Stomach (tissue), 9 donors: Measurements from ENCODE around the gene TPO. TPM values are rescaled to one million over a fixed set of nuclear protein-coding genes. Genes with fewer than 3 reads are reported as not detected.

Source experiments
- DNase-seq, 2 donors: peaks; one replicate each; pipeline versions ENCODE4 v3.0.0 to v3.0.0-alpha.2; 2013 to 2019
- H3K27ac ChIP-seq, 5 donors: fragments of 200-600 bp in 4 of 5; sonication (generic) in 4 of 5; one replicate each; pipeline ENCODE4 v1.5.1; 2013 to 2019; ENCODE audit warnings: mild to moderate bottlenecking in 1 of 5, moderate library complexity in 1 of 5
- H3K27me3 ChIP-seq, 3 donors: fragments of 200-600 bp; sonication (generic); one replicate each; pipeline ENCODE4 v1.5.1; 2017 to 2019; ENCODE audit warnings: mixed run types in 1 of 3
- H3K36me3 ChIP-seq, 4 donors: fragments of 200-600 bp; sonication (generic); 1 replicate in 3 of 4; 2 replicates in 1 of 4; pipeline ENCODE4 v1.5.1; 2016 to 2019
- H3K4me1 ChIP-seq, 4 donors: fragments of 200-600 bp; sonication (generic); one replicate each; pipeline ENCODE4 v1.5.1; 2016 to 2019
- H3K4me3 ChIP-seq, 4 donors: fragments of 200-600 bp; sonication (generic) in 3 of 4; one replicate each; pipeline ENCODE4 v1.5.1; 2016 to 2019; ENCODE audit warnings: mild to moderate bottlenecking in 1 of 4
- H3K9me3 ChIP-seq, 4 donors: fragments of 200-600 bp; sonication (generic); one replicate each; pipeline ENCODE4 v1.5.1; 2016 to 2019
- EP300 ChIP-seq: sonication (generic); formaldehyde crosslinking; IDR thresholded peaks from one replicate; pipeline ENCODE4 v1.6.1; 2017; ENCODE audit warnings: antibody characterized with exemption
- POLR2A ChIP-seq, 4 donors: fragments of 450-650 bp; IDR thresholded peaks; one replicate each; pipeline ENCODE4 v1.6.1; 2016; ENCODE audit warnings: antibody characterized with exemption in 4 of 4, control low read depth in 2 of 4, mild to moderate bottlenecking in 1 of 4, moderate library complexity in 1 of 4
- POLR2AphosphoS5 ChIP-seq, 3 donors: sonication (generic); formaldehyde crosslinking; IDR thresholded peaks; one replicate each; pipeline ENCODE4 v1.6.1; 2016; ENCODE audit warnings: antibody characterized with exemption in 3 of 3
- WGBS, 5 donors: extraction: QIAGEN DNeasy Blood & Tissue Kit in 3 of 5; methylation state at CpG; one replicate each; pipeline versions ENCODE4 v1.1.5 to v1.1.7; 2013 to 2018; 5-methylcytosine and 5-hydroxymethylcytosine counted together
- intact Hi-C: fragments of 100-400 bp; cut with DNase I; formaldehyde crosslinking; loops from one replicate; pipeline ENCODE4 v1.15.1; 2023; ENCODE audit warnings: low total_unique reads
- polyA plus RNA-seq, 3 donors: library from polyadenylated mRNA; stranded (reverse); fragments of 200-250 nt; gene quantifications; one replicate each; pipeline ENCODE4 v1.2.3, GENCODE V29; 2013
- total RNA-seq, 5 donors: library from RNA; depleted of rRNA; stranded (reverse); fragments of >200 nt; gene quantifications; one replicate each; pipeline versions ENCODE4 v1.1.0 to v1.2.3, GENCODE V29; 2014 to 2016
- TF ChIP-seq, protein P1 (sequence below), 7 experiments: fragments of 450-650 bp in 4 of 7; fragments of 200-600 bp in 3 of 7; sonication (generic) in 3 of 7; IDR thresholded peaks; one replicate each; pipeline ENCODE4 v1.5.1; 2016 to 2019; ENCODE audit warnings: antibody characterized with exemption in 7 of 7, control low read depth in 2 of 7, mild to moderate bottlenecking in 1 of 7
- donor health status: healthy with polysubstance abuse.
- donor health status: Bipolar disorder and iron deficiency.
- donor health status: healthy.

The TPO gene
- total and polyA plus RNA-seq, 8 donors = 0.37 to 92.4 (median 4.3) TPM

GRCh38 chr2:1493431-1494126 lies 80.3 kb downstream of the TPO start:
- H3K27me3 ChIP-seq = peaks cover 0 to 4% (median 2%) of the 10 kb centered on the region in 3 donors
- intact Hi-C loops = no loop called here
- no peak overlapping the region for H3K27ac ChIP-seq
- TF ChIP-seq, protein P1, sequence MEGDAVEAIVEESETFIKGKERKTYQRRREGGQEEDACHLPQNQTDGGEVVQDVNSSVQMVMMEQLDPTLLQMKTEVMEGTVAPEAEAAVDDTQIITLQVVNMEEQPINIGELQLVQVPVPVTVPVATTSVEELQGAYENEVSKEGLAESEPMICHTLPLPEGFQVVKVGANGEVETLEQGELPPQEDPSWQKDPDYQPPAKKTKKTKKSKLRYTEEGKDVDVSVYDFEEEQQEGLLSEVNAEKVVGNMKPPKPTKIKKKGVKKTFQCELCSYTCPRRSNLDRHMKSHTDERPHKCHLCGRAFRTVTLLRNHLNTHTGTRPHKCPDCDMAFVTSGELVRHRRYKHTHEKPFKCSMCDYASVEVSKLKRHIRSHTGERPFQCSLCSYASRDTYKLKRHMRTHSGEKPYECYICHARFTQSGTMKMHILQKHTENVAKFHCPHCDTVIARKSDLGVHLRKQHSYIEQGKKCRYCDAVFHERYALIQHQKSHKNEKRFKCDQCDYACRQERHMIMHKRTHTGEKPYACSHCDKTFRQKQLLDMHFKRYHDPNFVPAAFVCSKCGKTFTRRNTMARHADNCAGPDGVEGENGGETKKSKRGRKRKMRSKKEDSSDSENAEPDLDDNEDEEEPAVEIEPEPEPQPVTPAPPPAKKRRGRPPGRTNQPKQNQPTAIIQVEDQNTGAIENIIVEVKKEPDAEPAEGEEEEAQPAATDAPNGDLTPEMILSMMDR (IDR thresholded peaks at IDR 0.05) = no peak
- no peak for TF ChIP-seq EP300
- peak in 1 of 2 donors; percentile 21 for DNase-seq
- no peak overlapping the region for H3K4me3 ChIP-seq
- H3K9me3 ChIP-seq = no peaks in the 10 kb centered on the region
- no peaks in the 10 kb centered on the region for H3K36me3 ChIP-seq
- WGBS, 5 donors = 65 to 81% (median 77%) methylated on average over 19 to 24 of the region's 24 CpGs
- no peaks in the 10 kb centered on the region for H3K4me1 ChIP-seq

- 77 to 86% (median 80%) methylated on average over 12 of the region's 12 CpGs for WGBS, 5 donors
- intact Hi-C loops = no loop called here
- no peaks in the 10 kb centered on the region for H3K36me3 ChIP-seq
- H3K4me3 ChIP-seq = no peak overlapping the region
- TF ChIP-seq POLR2AphosphoS5 (IDR thresholded peaks at IDR 0.05) (no peak), EP300 (no peak), POLR2A (IDR thresholded peaks at IDR 0.05) (no peak)
- TF ChIP-seq, protein P1 (IDR thresholded peaks at IDR 0.05) = no peak
- H3K9me3 ChIP-seq = no peaks in the 10 kb centered on the region
- no peaks in the 10 kb centered on the region for H3K4me1 ChIP-seq
- no peak overlapping the region for H3K27ac ChIP-seq
- no peak for DNase-seq
- H3K27me3 ChIP-seq = no peaks in the 10 kb centered on the region
Measured at GRCh38 chr2:1494257-1494656, 81.0 kb downstream of the TPO start.

DNA sequence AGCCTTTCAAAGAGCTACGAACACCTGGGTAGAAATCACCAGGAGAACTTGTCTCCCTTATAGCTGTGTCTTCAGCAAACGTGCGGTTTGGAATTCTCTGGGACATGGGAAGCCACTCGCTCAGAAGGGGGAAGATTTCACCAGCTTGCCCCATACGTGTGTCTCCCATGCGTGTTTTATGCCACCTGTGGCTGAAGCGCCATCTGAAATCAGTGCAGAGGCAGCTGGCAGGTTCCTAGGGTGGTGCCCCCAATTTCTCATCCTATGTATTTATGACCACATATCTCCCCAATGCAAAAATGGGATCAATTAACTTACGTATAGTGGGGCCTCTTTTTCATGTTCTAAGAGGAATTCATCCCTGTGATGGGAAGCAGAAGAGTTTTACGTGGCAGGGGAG lies 81.6 kb downstream of the TPO start:
- intact Hi-C loops = no loop called here
- H3K9me3 ChIP-seq = no peaks in the 10 kb centered on the region
- no peak for DNase-seq
- 80 to 87% (median 83%) methylated on average over 9 of the region's 9 CpGs for WGBS, 5 donors
- H3K36me3 ChIP-seq = no peaks in the 10 kb centered on the region
- H3K27me3 ChIP-seq = no peaks in the 10 kb centered on the region
- no peak overlapping the region for H3K4me3 ChIP-seq
- TF ChIP-seq POLR2A (IDR thresholded peaks at IDR 0.05) = no peak
- no peak for TF ChIP-seq POLR2AphosphoS5 (IDR thresholded peaks at IDR 0.05)
- TF ChIP-seq EP300 = no peak
- TF ChIP-seq, protein P1 (IDR thresholded peaks at IDR 0.05) = no peak
- no peak overlapping the region for H3K27ac ChIP-seq
- no peaks in the 10 kb centered on the region for H3K4me1 ChIP-seq

GRCh38 chr2:1495676-1496358 lies 82.6 kb downstream of the TPO start:
- intact Hi-C loops = no loop called here
- Histone ChIP-seq H3K36me3 (no peaks in the 10 kb centered on the region), H3K27ac (no peak overlapping the region), H3K4me1 (no peaks in the 10 kb centered on the region), H3K4me3 (no peak overlapping the region), H3K9me3 (no peaks in the 10 kb centered on the region), H3K27me3 (no peaks in the 10 kb centered on the region)
- no peak for DNase-seq
- WGBS, 5 donors = 68 to 77% (median 71%) methylated on average over 17 to 22 of the region's 22 CpGs
- TF ChIP-seq, protein P1 (IDR thresholded peaks at IDR 0.05) = no peak
- no peak for TF ChIP-seq POLR2A (IDR thresholded peaks at IDR 0.05)
